ENCODE measurements around the gene KDM5C.

- TF ChIP-seq CTCF (conservative IDR thresholded peaks at IDR 0.05 in 1 of 2, IDR thresholded peaks at IDR 0.05 in 1 of 2; ENCODE audit: low read depth in 1 of 2, low read length in 2 of 2) (no peak), EZH2 (IDR thresholded peaks at IDR 0.05; ENCODE audit: low read length, missing control alignments) (no peak)
These were observed 43.2 kb upstream of the KDM5C start for GRCh38 chrX:53268173-53268572.

Data from fibroblast of lung (primary cell).